Body of pancreas (tissue), 4 donors: ENCODE results near the gene MARS1. TPM values are rescaled to one million over a fixed set of nuclear protein-coding genes. Genes with fewer than 3 reads are reported as not detected.

ENCODE experiments used
- ATAC-seq: fragments of 150-250 bp; one replicate; pipeline ENCODE4 v1.9.1; 2016
- DNase-seq, 4 donors: peaks; one replicate each; pipeline ENCODE4 v3.0.0-alpha.2; 2019
- H3K27ac ChIP-seq, 4 donors: fragments of 200-600 bp; sonication (generic); 1 replicate in 3 of 4; 2 replicates in 1 of 4; pipeline versions ENCODE4 v1.5.1 to v1.6.1; 2016 to 2019; ENCODE audit warnings: mild to moderate bottlenecking in 1 of 4, mixed read lengths in 1 of 4, moderate library complexity in 1 of 4
- H3K27me3 ChIP-seq, 2 donors: fragments of 200-600 bp; sonication (generic); one replicate each; pipeline ENCODE4 v1.6.0; 2016; ENCODE audit warnings: mild to moderate bottlenecking in 1 of 2
- H3K36me3 ChIP-seq, 2 donors: fragments of 200-600 bp; sonication (generic); replicated peaks in 1 of 2; 2 replicates each; pipeline ENCODE4 v1.5.1; 2016; ENCODE audit warnings: low read depth in 2 of 2; ENCODE audit not compliant: insufficient read depth in 1 of 2
- H3K4me1 ChIP-seq: fragments of 200-600 bp; sonication (generic); one replicate; pipeline ENCODE4 v1.6.0; 2016
- H3K4me3 ChIP-seq, 2 donors: fragments of 200-600 bp; sonication (generic); 1 replicate in 1 of 2; 2 replicates in 1 of 2; pipeline ENCODE4 v1.5.1; 2016 to 2019
- H3K9me3 ChIP-seq, 3 donors: fragments of 200-600 bp; sonication (generic); 1 replicate in 2 of 3; 2 replicates in 1 of 3; pipeline ENCODE4 v1.5.1; 2016
- CTCF ChIP-seq, 7 experiments: fragments of 450-650 bp in 4 of 7; fragments of 200-600 bp in 3 of 7; sonication (generic) in 3 of 7; IDR thresholded peaks; one replicate each; pipeline ENCODE4 v1.5.1; 2016 to 2019; ENCODE audit warnings: antibody characterized with exemption in 7 of 7
- POLR2A ChIP-seq, 3 donors: fragments of 450-650 bp; IDR thresholded peaks; one replicate each; pipeline ENCODE4 v1.6.1; 2016; ENCODE audit warnings: antibody characterized with exemption in 3 of 3, mild to moderate bottlenecking in 2 of 3
- WGBS, 2 donors: methylation state at CpG; one replicate each; pipeline ENCODE4 v1.1.5; 2017; 5-methylcytosine and 5-hydroxymethylcytosine counted together
- intact Hi-C: fragments of 100-400 bp; cut with DNase I; formaldehyde crosslinking; loops from one replicate; pipeline ENCODE4 v1.15.1; 2023
- total RNA-seq, 2 donors: library from RNA; depleted of rRNA; stranded (reverse); fragments of >200 nt; gene quantifications; one replicate each; pipeline ENCODE4 v1.1.0, GENCODE V29; 2016

The MARS1 gene
- total RNA-seq, 2 donors from 2014 or later, result 61.7 to 103 TPM

- Histone ChIP-seq H3K27me3 (no peaks in the 10 kb centered on the region), H3K27ac (no peak overlapping the region), H3K9me3 (no peaks in the 10 kb centered on the region), H3K36me3 (no peaks in the 10 kb centered on the region), H3K4me3 (no peak overlapping the region), H3K4me1 (peaks cover 26% of the 10 kb centered on the region)
- intact Hi-C loops, result no loop called here
- WGBS, 2 donors, result 43 to 51% methylated on average over 11 to 13 of the region's 13 CpGs
- TF ChIP-seq POLR2A (IDR thresholded peaks at IDR 0.05) (no peak), CTCF (IDR thresholded peaks at IDR 0.05) (no peak)
- ATAC-seq, result no peak
- no peak for DNase-seq
These were observed 61.5 kb downstream of the MARS1 start for GRCh38 chr12:57549203-57549908.

GRCh38 chr12:57549909-57550640, 62.2 kb downstream of the MARS1 start, which contains the start of gene KIF5A:
Gene KIF5A, plus strand, starts transcription at chr12:57550044. Its CDS starts 228 bp downstream, at chr12:57550272.
- 15 to 40% methylated on average over 17 to 47 of the region's 52 CpGs for WGBS, 2 donors
- Histone ChIP-seq H3K27ac (no peak within 1 kb of the TSS), H3K27me3 (no peaks in the 10 kb centered on the region), H3K4me1 (peaks cover 21% of the 10 kb centered on the region), H3K4me3 (no peak within 1 kb of the TSS), H3K36me3 (no peaks in the 10 kb centered on the region), H3K9me3 (no peaks in the 10 kb centered on the region)
- ATAC-seq (no peak), DNase-seq (peak in 2 of 4 donors; percentile 26 to 39)
- TF ChIP-seq CTCF (IDR thresholded peaks at IDR 0.05), result no peak
- no peak for TF ChIP-seq POLR2A (IDR thresholded peaks at IDR 0.05)
- intact Hi-C loops, result no loop called here

- no peaks in the 10 kb centered on the region for H3K9me3 ChIP-seq
- intact Hi-C loops, result no loop called here
- H3K27me3 ChIP-seq, result no peaks in the 10 kb centered on the region
- H3K36me3 ChIP-seq, result no peaks in the 10 kb centered on the region
- no peak overlapping the region for H3K27ac ChIP-seq
- H3K4me1 ChIP-seq, result peaks cover 12% of the 10 kb centered on the region
- DNase-seq (no peak), ATAC-seq (no peak)
- 61 to 73% methylated on average over 7 of the region's 7 CpGs for WGBS, 2 donors
- TF ChIP-seq POLR2A (IDR thresholded peaks at IDR 0.05) (no peak), CTCF (IDR thresholded peaks at IDR 0.05) (no peak)
- no peak overlapping the region for H3K4me3 ChIP-seq
These were observed 63.0 kb downstream of the MARS1 start for GRCh38 chr12:57550641-57551549.

- intact Hi-C loops, result no loop called here
- Histone ChIP-seq H3K9me3 (no peaks in the 10 kb centered on the region), H3K27ac (no peak overlapping the region), H3K4me3 (no peak overlapping the region), H3K27me3 (no peaks in the 10 kb centered on the region), H3K36me3 (no peaks in the 10 kb centered on the region), H3K4me1 (peaks cover 10% of the 10 kb centered on the region)
- no peak for DNase-seq
- WGBS, 2 donors, result 71 to 84% methylated on average over 3 of the region's 3 CpGs
- no peak for TF ChIP-seq POLR2A (IDR thresholded peaks at IDR 0.05)
- TF ChIP-seq CTCF (IDR thresholded peaks at IDR 0.05), result no peak
- no peak for ATAC-seq
These were observed 63.9 kb downstream of the MARS1 start for GRCh38 chr12:57551637-57552305.
